Fibroblast of gingiva (primary cell): ENCODE data around the gene RFESD.
"Not testable (repeated sequence)": the region's sequence is repeated elsewhere in the genome, so short reads cannot be mapped to it uniquely, and the experiment has no call there.

Source experiments
- DNase-seq: peaks from one replicate; pipeline ENCODE4 v3.0.0-alpha.2; 2011; ENCODE audit warnings: low read depth

The RFESD gene

GRCh38 chr5:95667061-95667618 lies 20.6 kb downstream of the RFESD start:
- DNase-seq = no peak

DNA sequence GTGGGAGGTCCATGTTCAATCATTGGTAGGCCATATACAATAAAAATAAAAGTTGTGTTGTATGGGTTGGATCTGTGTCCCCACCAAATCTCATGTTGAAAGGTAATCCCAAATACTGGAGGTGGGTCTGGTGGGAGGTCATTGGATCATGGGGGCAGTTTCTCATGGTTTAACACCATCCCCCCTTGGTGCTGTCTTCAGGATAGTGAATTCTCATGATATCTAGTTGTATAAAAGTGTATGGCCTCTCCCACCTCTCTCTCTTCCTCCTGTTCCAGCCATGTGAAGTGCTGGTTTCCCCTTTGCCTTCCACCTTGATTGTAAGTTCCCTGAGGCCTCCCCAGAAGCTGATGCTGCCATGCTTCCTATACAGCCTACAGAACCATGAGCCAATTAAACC lies 21.1 kb downstream of the RFESD start:
- DNase-seq = no peak

DNA sequence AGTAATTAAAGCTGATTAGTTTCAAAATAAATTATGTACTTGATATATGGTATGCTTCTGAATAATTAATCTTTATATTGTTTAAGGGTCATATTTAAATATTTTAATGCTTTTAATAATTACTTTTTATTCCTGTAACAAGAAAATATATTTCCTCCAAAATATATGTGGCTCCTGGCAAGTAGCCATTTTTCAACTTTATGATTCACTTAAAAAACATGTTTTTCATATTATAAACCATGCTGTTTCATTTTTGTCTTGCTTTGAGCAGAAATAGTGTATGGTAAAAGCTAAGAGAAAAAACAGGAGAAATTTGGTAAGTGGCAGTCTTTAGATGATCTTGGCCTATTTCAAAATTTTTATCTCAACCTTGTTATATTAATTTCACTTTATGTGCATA lies 21.6 kb downstream of the RFESD start:
- no peak for DNase-seq

DNA sequence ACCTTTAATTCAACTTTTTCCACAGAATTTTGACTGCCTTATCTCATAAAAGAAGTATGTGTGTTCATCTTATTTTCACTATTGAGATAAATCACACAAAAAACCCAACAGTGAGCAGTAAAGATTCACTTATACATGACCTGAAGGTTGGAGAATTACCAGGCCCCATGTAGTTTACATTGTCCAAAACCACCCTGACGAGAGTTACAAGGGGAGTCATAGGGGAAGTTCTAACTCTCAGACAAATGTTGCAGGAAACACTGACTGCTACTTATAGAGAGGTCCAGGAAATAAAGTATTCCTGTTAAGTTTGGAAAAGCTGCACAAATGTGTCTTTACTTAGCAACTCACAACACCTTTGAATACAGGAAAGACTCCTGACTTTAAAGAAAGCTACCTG lies 22.2 kb downstream of the RFESD start:
- no peak for DNase-seq

GRCh38 chr5:95669540-95669939 lies 23.0 kb downstream of the RFESD start:
- DNase-seq = peak; percentile 97

DNA sequence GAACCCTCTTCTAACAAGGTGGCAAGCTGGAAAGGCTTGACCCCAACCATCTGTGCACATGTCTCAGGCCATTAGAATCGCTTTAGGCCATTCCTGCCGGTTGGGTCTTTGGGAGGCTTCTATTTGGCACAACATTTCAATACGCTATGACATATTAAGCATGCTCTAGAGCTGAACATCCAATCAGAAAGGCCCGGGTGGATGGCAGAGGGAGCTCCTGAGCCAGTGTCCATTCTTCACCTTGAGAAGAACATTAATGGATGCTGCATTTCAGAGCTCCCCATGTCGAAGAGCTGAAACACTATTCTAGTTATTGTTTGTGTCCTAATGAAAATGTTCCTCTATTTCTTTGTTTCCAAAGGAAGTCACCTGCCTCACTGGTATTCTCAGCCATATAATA lies 23.4 kb downstream of the RFESD start:
- no peak for DNase-seq

GRCh38 chr5:95670568-95670967 lies 24.0 kb downstream of the RFESD start:
- DNase-seq = no peak

GRCh38 chr5:95671826-95672225 lies 25.2 kb downstream of the RFESD start:
- DNase-seq = no peak

- DNase-seq = no peak
These were observed 26.1 kb downstream of the RFESD start for GRCh38 chr5:95672641-95673040.

- DNase-seq = peak; percentile 64
These were observed 26.5 kb downstream of the RFESD start for GRCh38 chr5:95673081-95673480.

DNA sequence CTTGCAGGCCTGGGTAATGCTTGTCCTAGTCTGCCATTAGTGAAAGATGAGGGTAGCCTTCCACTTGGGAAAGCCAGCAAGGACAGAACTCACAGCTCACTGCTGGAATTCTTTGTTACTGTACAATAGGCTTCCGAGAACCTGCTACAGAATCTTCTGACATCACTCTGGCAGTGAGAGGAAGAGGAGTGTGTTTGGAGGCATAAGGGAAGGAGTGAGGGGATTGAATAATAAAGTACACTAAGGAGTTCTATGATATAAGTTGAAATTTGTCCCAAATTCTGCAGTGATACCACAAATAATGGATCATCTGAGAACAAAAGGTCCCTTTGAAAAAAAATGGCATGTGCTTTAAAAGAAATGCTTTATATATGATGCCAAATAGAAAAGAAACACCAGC lies 36.3 kb downstream of the RFESD start, which contains the start of gene SPATA9:
Gene SPATA9 (minus strand): TSS at position 101 of the 400 bp plus-strand sequence. CDS start 137 bp downstream, outside the sequence.
- no peak for DNase-seq

GRCh38 chr5:95684361-95684760 lies 37.8 kb downstream of the RFESD start:
- no peak for DNase-seq

DNA sequence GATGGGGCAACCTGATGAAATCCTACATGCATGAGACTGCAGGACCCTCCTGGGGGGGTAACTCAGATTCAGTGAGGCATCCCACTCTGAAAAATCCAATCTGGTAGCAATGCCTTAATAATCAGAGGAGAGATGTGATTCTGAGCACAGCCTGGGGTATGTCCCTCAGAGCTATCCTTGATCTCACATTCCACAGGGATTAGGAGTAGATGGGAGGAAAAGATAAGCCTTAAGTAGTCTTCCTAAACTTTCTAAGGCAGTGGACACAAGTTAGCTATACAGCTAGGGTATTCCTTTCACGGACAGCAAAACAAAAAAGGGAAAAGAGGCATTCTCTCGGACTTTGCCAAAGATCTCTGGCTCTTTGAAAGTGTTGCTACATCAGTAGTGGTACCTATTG lies 40.1 kb downstream of the RFESD start:
- no peak for DNase-seq

DNA sequence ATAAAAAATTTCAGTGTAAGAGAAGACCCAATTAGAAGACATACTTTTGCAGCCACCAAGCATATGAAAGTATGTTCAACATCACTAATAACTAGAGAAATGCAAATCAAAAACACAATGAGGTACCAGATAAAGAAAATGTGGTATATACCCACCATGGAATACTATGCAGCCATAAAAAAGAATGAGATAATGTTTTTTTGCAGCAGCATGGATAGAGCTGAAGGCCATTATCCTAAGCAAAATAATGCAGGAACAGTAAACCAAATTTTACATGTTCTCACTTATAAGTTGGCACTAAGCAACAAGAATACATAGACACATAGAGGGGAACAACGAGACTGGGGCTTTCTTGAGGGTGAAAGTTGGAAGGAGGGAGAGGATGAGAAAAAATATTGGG lies 43.1 kb downstream of the RFESD start:
- no peak for DNase-seq

DNA sequence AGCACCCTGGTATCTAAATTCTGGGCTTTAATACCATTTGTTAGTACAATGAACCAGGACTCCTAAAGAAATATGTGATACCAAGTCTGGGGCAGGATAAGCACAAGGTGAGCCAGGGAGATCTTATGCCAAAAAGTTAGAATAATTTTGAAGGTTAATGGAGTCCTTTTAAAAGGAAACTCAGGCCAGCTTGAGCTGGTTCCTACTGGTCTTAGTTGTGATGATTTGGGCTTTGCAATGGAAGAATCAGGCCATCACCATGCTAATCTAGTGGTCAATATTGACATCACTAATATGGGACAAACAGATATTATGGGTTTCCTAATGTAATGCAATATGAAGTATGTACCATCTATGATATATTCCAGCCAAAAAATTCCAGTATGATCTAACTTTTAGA lies 43.8 kb downstream of the RFESD start:
- DNase-seq = no peak

GRCh38 chr5:95697781-95698681 lies 51.5 kb downstream of the RFESD start:
- DNase-seq = peak; percentile 14

DNA sequence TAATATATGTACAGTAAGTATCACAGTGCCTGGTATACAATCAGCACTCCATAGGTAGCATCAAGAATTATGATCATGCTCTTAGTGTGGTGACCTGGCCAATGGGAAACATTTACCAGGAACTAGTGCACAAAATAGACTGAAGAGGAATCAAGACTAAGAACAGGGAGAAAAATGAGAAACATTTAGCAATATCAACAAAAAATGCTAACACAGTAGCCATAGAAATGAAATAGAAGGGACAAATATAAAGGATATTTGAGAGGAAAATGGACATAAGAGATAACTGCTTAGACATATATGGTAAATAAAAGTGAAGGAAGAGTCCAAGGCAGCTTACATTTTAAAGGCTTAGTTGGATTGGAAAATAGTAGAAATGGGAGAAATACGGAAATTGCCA lies 52.8 kb downstream of the RFESD start:
- DNase-seq = no peak

DNA sequence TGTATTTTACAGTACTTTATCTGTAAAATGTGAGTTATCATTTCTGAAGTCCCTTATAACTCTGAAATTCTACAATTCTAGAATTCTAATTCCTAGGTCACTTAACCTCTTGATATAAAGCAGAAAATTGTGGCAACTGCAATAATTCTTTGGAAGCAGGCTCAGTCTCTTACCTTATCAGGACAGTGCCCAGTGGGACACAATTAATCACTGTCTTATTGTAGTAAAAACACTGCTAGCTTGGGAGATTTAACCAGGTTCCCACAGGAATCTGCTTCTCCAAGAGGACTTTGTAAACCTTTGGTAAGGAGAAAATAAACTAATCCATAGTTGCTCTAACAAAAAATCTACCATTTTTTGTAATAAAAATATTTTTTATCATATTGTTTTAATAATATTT lies 54.5 kb downstream of the RFESD start:
- no peak for DNase-seq

DNA sequence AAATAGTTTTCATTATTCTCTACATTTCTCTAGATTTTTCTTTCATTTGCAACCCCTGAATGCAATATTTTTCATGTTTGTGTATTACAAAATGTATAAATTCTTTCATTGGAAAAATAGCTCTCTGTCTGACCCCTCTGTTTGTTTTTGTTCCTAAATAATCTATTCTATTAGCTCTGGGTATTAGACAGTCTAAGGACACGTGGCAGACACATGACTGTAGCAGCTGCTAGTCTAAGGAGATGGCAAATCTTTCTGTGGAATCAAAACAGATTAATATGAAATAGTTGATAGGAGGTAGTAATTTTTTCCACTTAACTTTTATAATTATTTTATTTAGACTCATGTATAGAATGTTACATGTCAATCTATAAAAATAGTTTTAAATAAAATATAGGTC lies 57.6 kb downstream of the RFESD start:
- peak; percentile 20 for DNase-seq

GRCh38 chr5:95706196-95706595 lies 59.6 kb downstream of the RFESD start:
- not testable (repeated sequence) for DNase-seq

DNA sequence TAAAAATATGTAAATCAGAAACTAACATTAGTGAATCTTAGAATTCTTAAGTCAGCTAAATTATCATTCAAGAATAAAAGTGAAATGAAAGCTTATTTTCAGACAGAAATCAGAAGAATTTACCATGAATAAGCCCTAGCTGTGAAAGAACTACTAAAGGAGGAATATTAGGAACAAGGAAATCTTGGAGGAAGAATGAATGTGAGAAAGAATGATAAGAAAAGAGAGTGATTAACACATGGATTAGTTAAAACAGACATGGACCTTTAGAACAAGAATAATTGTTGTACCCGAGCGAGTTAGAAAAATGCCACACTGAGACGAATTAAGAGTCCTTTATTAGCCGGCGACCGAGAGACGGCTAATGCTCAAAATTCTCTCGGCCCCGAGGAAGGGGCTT lies 60.5 kb downstream of the RFESD start:
- no peak for DNase-seq
